Esophagus squamous epithelium (tissue), 5 donors: ENCODE measurements around the gene NDRG2. TPM values are rescaled to one million over a fixed set of nuclear protein-coding genes. Genes with fewer than 3 reads are reported as not detected.
A peak's percentile ranks its signal among the peaks of the same experiment; 100 is the strongest.

Experiments
- DNase-seq: peaks from one replicate; lab custom pipeline; 2025; lab: John Stamatoyannopoulos, UW
- H3K27ac ChIP-seq, 4 donors: fragments of 200-600 bp; sonication (generic); one replicate each; pipeline ENCODE4 v1.5.1; 2016 to 2019; ENCODE audit warnings: mild to moderate bottlenecking in 1 of 4
- H3K27me3 ChIP-seq, 4 donors: fragments of 200-600 bp; sonication (generic); 1 replicate in 3 of 4; 2 replicates in 1 of 4; pipeline versions ENCODE4 v1.5.1 to v1.6.0; 2017 to 2021; ENCODE audit warnings: antibody characterized with exemption in 1 of 4
- H3K36me3 ChIP-seq, 3 donors: fragments of 200-600 bp; sonication (generic); one replicate each; pipeline ENCODE4 v1.5.1; 2016 to 2019
- H3K4me1 ChIP-seq, 3 donors: fragments of 200-600 bp; sonication (generic); one replicate each; pipeline ENCODE4 v1.5.1; 2017 to 2019
- H3K4me3 ChIP-seq, 4 donors: fragments of 200-600 bp; sonication (generic); 1 replicate in 3 of 4; 2 replicates in 1 of 4; pipeline ENCODE4 v1.5.1; 2016 to 2019; ENCODE audit warnings: mild to moderate bottlenecking in 2 of 4, moderate library complexity in 1 of 4
- H3K9me3 ChIP-seq, 3 donors: fragments of 200-600 bp; sonication (generic); one replicate each; pipeline ENCODE4 v1.5.1; 2016 to 2019
- POLR2A ChIP-seq, 4 donors: fragments of 450-650 bp; IDR thresholded peaks; one replicate each; pipeline ENCODE4 v1.6.1; 2017; ENCODE audit warnings: antibody characterized with exemption in 4 of 4, mild to moderate bottlenecking in 4 of 4, moderate library complexity in 3 of 4
- WGBS, 2 donors: methylation state at CpG; one replicate each; pipeline ENCODE4 v1.1.5; 2018; 5-methylcytosine and 5-hydroxymethylcytosine counted together
- intact Hi-C: fragments of 100-400 bp; cut with DNase I; formaldehyde crosslinking; loops from one replicate; pipeline ENCODE4 v1.15.0; 2022
- total RNA-seq, 4 donors: library from RNA; depleted of rRNA; stranded (reverse); fragments of >200 nt; gene quantifications; one replicate each; pipeline ENCODE4 v1.1.0, GENCODE V29; 2016
- TF ChIP-seq, protein P1 (sequence below), 6 experiments: fragments of 450-650 bp in 4 of 6; fragments of 200-600 bp in 2 of 6; sonication (generic) in 2 of 6; IDR thresholded peaks; one replicate each; pipeline ENCODE4 v1.5.1; 2016 to 2019; ENCODE audit warnings: antibody characterized with exemption in 6 of 6, mild to moderate bottlenecking in 4 of 6, moderate library complexity in 4 of 6
- donor health status: DM: yes; HTN: yes; CAD: no.

NDRG2 gene
- total RNA-seq: 100 to 1,000 TPM in 3 of 4 donors, 10 to 100 TPM in 1; 96.3 to 209 (median 142) TPM

DNA sequence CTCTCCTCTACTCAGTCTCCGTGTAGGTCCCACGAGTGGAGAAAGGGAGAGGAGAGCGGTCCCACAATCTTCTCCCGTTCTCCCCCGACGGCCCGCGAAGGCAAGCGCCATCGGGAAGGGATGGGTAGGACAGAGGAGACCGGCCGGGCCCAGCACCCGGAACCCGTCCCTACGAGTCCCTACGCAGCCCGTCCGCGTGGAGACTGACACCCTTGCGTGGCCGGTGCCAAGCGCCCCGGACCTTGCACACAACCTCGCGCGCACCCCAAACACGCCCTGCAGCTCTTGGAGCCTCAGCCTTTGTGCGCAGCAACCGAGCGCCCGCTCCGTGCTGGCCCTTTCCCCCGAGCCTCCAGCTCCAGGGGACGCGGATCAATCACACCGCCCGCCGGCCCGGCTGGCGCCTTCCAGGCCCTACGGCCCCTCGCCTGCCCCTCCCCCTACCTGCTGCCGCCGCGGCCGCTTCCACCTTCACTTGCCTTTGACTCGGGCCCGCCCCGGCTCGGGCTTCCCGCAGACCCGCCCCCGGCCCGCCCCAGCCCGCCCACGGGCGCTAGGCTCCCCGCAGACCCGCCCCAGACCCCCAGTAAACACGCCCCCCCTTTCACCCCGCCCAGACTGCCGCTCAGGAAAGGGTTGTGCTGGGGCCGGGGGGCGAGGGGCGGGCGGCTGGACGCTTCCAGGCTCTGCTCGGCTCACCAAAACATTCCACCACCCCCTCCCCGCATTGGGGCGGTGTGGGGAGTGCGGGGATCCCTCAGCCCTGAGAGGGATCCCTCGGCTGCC, at the start of gene NDRG2:
TSS of gene NDRG2 (minus strand) at position 477 of the 786 bp plus-strand sequence. CDS start 1,746 bp downstream, outside the sequence.
- intact Hi-C loops: no loop called here
- peaks cover 0 to 27% (median 5%) of the 10 kb centered on the region in 3 donors for H3K36me3 ChIP-seq
- WGBS, 2 donors: 0% methylated on average over 2 to 8 of the region's 72 CpGs
- DNase-seq: no peak
- no peaks in the 10 kb centered on the region for H3K27me3 ChIP-seq
- TF ChIP-seq POLR2A (IDR thresholded peaks at IDR 0.05): peak in 1 of 4 donors; percentile 55
- TF ChIP-seq, protein P1, sequence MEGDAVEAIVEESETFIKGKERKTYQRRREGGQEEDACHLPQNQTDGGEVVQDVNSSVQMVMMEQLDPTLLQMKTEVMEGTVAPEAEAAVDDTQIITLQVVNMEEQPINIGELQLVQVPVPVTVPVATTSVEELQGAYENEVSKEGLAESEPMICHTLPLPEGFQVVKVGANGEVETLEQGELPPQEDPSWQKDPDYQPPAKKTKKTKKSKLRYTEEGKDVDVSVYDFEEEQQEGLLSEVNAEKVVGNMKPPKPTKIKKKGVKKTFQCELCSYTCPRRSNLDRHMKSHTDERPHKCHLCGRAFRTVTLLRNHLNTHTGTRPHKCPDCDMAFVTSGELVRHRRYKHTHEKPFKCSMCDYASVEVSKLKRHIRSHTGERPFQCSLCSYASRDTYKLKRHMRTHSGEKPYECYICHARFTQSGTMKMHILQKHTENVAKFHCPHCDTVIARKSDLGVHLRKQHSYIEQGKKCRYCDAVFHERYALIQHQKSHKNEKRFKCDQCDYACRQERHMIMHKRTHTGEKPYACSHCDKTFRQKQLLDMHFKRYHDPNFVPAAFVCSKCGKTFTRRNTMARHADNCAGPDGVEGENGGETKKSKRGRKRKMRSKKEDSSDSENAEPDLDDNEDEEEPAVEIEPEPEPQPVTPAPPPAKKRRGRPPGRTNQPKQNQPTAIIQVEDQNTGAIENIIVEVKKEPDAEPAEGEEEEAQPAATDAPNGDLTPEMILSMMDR (IDR thresholded peaks at IDR 0.05): no peak
- peak within 1 kb of the TSS; percentile 68 to 94 (median 80) for H3K4me3 ChIP-seq
- peak within 1 kb of the TSS; percentile 81 to 95 (median 90) for H3K27ac ChIP-seq
- H3K4me1 ChIP-seq: peaks cover 12 to 67% (median 25%) of the 10 kb centered on the region in 3 donors
- no peaks in the 10 kb centered on the region for H3K9me3 ChIP-seq

DNA sequence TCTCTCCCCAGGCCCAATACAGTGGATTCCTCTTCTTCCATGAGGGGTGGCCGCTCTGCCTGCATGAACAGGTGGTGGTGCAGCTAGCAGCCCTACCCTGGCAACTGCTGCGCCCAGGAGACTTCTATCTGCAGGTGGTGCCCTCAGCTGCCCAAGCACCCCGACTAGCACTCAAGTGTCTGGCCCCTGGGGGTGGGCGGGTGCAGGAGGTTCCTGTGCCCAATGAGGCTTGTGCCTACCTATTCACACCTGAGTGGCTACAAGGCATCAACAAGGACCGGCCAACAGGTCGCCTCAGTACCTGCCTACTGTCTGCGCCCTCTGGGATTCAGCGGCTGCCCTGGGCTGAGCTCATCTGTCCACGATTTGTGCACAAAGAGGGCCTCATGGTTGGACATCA, 49.1 kb upstream of the NDRG2 start:
- H3K9me3 ChIP-seq: no peaks in the 10 kb centered on the region
- H3K27me3 ChIP-seq: peaks cover 0 to 24% (median 0%) of the 10 kb centered on the region in 4 donors
- no peak for TF ChIP-seq POLR2A (IDR thresholded peaks at IDR 0.05)
- TF ChIP-seq, protein P1 (IDR thresholded peaks at IDR 0.05): no peak
- DNase-seq: no peak
- intact Hi-C loops: no loop called here
- H3K27ac ChIP-seq: no peak overlapping the region
- H3K4me1 ChIP-seq: peaks cover 18 to 41% (median 23%) of the 10 kb centered on the region in 3 donors
- H3K36me3 ChIP-seq: peaks cover 4 to 52% (median 7%) of the 10 kb centered on the region in 3 donors
- 100% methylated on average over 1 of the region's 9 CpGs; no CpG with 5 or more reads in 1 of the 2 donors for WGBS, 2 donors
- H3K4me3 ChIP-seq: no peak overlapping the region

DNA sequence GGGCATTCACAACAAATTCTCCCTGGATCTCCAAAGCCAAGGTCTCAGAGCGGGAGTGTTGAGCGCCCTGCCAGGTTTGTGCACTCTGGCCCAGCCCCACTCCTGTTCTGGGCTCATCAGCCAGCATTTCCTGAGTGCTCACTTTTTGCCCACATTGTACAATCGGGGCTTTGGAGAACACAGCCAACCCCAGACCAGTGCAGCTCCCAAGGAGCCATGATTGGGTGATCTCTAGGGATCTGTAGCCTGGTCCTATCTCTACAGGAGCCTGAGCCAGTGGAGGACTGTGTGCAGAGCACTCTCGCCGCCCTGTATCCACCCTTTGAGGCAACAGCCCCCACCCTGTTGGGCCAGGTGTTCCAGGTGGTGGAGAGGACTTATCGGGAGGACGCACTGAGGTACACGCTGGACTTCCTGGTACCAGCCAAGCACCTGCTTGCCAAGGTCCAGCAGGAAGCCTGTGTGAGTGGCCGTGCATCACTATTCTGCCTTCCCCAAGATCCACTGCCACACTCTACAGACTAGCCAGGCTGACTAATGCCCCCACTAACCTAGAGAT, 48.0 kb upstream of the NDRG2 start:
- Histone ChIP-seq H3K27ac (peak overlapping the region in 3 of 4 donors; percentile 83 to 91 (median 88)), H3K4me3 (no peak overlapping the region), H3K4me1 (peaks cover 23 to 49% (median 29%) of the 10 kb centered on the region in 3 donors), H3K27me3 (peaks cover 0 to 33% (median 0%) of the 10 kb centered on the region in 4 donors), H3K9me3 (no peaks in the 10 kb centered on the region), H3K36me3 (peaks cover 0 to 42% (median 7%) of the 10 kb centered on the region in 3 donors)
- DNase-seq: no peak
- TF ChIP-seq POLR2A (IDR thresholded peaks at IDR 0.05): no peak
- TF ChIP-seq, protein P1 (IDR thresholded peaks at IDR 0.05): no peak
- intact Hi-C loops: no loop called here
- 90 to 97% methylated on average over 2 to 6 of the region's 9 CpGs for WGBS, 2 donors

DNA sequence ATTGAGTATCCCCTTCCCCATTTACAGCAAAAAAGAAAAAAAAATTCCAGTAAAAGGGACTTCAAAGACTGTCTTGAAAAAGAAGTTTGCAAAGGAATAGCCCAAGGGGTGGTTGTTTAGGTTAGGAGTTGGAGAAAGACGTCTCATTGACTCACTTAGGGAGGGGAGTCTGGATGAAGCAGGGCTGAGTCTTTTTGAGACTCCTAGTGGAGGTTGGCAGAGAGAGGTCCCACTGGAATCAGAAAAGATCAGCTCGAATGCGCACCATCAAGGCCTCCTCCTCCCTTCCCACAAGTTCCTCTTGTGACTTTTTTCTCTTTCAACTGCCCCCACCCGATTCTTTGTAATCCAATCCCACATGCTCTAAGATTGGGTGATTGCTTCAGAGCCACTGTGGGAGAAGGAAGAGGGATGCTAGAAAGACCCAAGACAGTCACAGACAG, 47.2 kb upstream of the NDRG2 start:
- TF ChIP-seq, protein P1 (IDR thresholded peaks at IDR 0.05): no peak
- no peak for TF ChIP-seq POLR2A (IDR thresholded peaks at IDR 0.05)
- peaks cover 23 to 49% (median 29%) of the 10 kb centered on the region in 3 donors for H3K4me1 ChIP-seq
- intact Hi-C loops: no loop called here
- peak overlapping the region in 3 of 4 donors; percentile 60 to 85 (median 71) for H3K4me3 ChIP-seq
- peak overlapping the region; percentile 45 to 91 (median 86) for H3K27ac ChIP-seq
- 42 to 45% methylated on average over 4 of the region's 4 CpGs for WGBS, 2 donors
- H3K9me3 ChIP-seq: no peaks in the 10 kb centered on the region
- peaks cover 0 to 33% (median 0%) of the 10 kb centered on the region in 4 donors for H3K27me3 ChIP-seq
- DNase-seq: no peak
- H3K36me3 ChIP-seq: peaks cover 0 to 36% (median 7%) of the 10 kb centered on the region in 3 donors
